Endothelial cell of umbilical vein (primary cell): Measurements from ENCODE around the gene MSL1. TPM values are rescaled to one million over a fixed set of nuclear protein-coding genes. Genes with fewer than 3 reads are reported as not detected.
A peak's percentile ranks its signal among the peaks of the same experiment; 100 is the strongest.

Source experiments
- BruUV-seq: library from RNA; stranded (reverse); fragments of 400-500 nt; replicated peaks from 2 replicates; lab custom pipeline; 2021; lab: Mats Ljungman, UMichigan
- CTCF ChIA-PET: fragments of 300-600, 350-600 bp; sonication (Branson Sonifier 250); formaldehyde crosslinking; loops from one replicate; lab custom pipeline; 2021; ENCODE audit warnings: antibody characterized with exemption, inconsistent platforms; lab: Charles Lee
- POLR2A ChIA-PET: fragments of 300-600, 350-600 bp; sonication (Branson Sonifier 250); formaldehyde crosslinking; loops from one replicate; lab custom pipeline; 2021; ENCODE audit warnings: antibody characterized with exemption, inconsistent platforms; lab: Charles Lee
- DNase-seq: peaks from one replicate; pipeline ENCODE4 v3.0.0-alpha.2; 2011; ENCODE audit warnings: low read depth, low spot score
- FAIRE-seq: peaks from 2 replicates; lab custom pipeline; 2011; peaks lifted over from hg19 to GRCh38; lab: Jason Lieb, UNC
- H2AFZ ChIP-seq: 2 replicates; pipeline ENCODE4 v1.6.0; 2012; ENCODE audit warnings: low read depth, low read length, control low read depth, inconsistent platforms
- H3K27ac ChIP-seq: 2 replicates; pipeline ENCODE4 v1.5.1; 2011; ENCODE audit warnings: low read depth, mild to moderate bottlenecking, control low read depth, low read length, moderate library complexity; ENCODE audit not compliant: insufficient read depth
- H3K27me3 ChIP-seq, 2 experiments: 2 replicates each; pipeline versions ENCODE4 v1.6.0 to v1.6.1; 2011; ENCODE audit warnings: low read length in 2 of 2, mixed read lengths in 1 of 2; ENCODE audit not compliant: control insufficient read depth in 2 of 2, insufficient read depth in 2 of 2
- H3K36me3 ChIP-seq, 2 experiments: 2 replicates in 1 of 2; 3 replicates in 1 of 2; pipeline ENCODE4 v1.5.1; 2011; ENCODE audit warnings: low read length in 2 of 2, mild to moderate bottlenecking in 1 of 2, moderate library complexity in 1 of 2; ENCODE audit not compliant: control insufficient read depth in 2 of 2, insufficient read depth in 2 of 2; ENCODE audit errors: extremely low read depth in 1 of 2
- H3K4me1 ChIP-seq: 3 replicates; pipeline ENCODE4 v1.5.1; 2011; ENCODE audit warnings: mild to moderate bottlenecking, low read length; ENCODE audit not compliant: control insufficient read depth, insufficient read depth; ENCODE audit errors: extremely low read depth
- H3K4me2 ChIP-seq: 2 replicates; pipeline ENCODE4 v1.6.1; 2011; ENCODE audit warnings: low read length, control low read depth, mixed read lengths; ENCODE audit not compliant: insufficient read depth
- H3K4me3 ChIP-seq, 3 experiments: fragments of 200-600 bp in 1 of 3; sonication (generic), shearing (Covaris generic) in 1 of 3; replicated peaks in 1 of 3; 2 replicates each; pipeline ENCODE4 v1.5.1; 2011 to 2016; ENCODE audit warnings: control low read depth in 3 of 3, low read length in 3 of 3, mild to moderate bottlenecking in 2 of 3, inconsistent platforms in 1 of 3, low read depth in 1 of 3, moderate library complexity in 1 of 3; ENCODE audit not compliant: insufficient read depth in 1 of 3
- H3K79me2 ChIP-seq: 2 replicates; pipeline ENCODE4 v1.6.0; 2012; ENCODE audit warnings: low read length, inconsistent platforms; ENCODE audit not compliant: control insufficient read depth, insufficient read depth
- H3K9ac ChIP-seq: replicated peaks from 2 replicates; pipeline ENCODE3; 2011; ENCODE audit warnings: low read length, control low read depth; ENCODE audit not compliant: insufficient read depth; ENCODE audit errors: extremely low read depth
- H3K9me1 ChIP-seq: replicated peaks from 3 replicates; pipeline ENCODE4 v1.6.0; 2011; ENCODE audit warnings: mild to moderate bottlenecking, low read length; ENCODE audit not compliant: control insufficient read depth, insufficient read depth; ENCODE audit errors: extremely low read depth
- H3K9me3 ChIP-seq: replicated peaks from 2 replicates; pipeline ENCODE4 v1.5.1; 2012; ENCODE audit warnings: low read length, inconsistent platforms; ENCODE audit not compliant: control insufficient read depth, insufficient read depth
- H4K20me1 ChIP-seq: replicated peaks from 2 replicates; pipeline ENCODE3; 2011; ENCODE audit warnings: mild to moderate bottlenecking, low read length; ENCODE audit not compliant: control insufficient read depth, insufficient read depth; ENCODE audit errors: extremely low read depth
- CTCF ChIP-seq, 2 donors: IDR thresholded peaks; 1 replicate in 1 of 2; 2 replicates in 1 of 2; pipeline ENCODE4 v1.5.1; 2011; ENCODE audit warnings: low read length in 2 of 2, mild to moderate bottlenecking in 2 of 2, moderate library complexity in 2 of 2, control low read depth in 1 of 2, inconsistent platforms in 1 of 2, low read depth in 1 of 2; ENCODE audit not compliant: insufficient read depth in 1 of 2; ENCODE audit errors: extremely low read depth in 1 of 2
- FOS ChIP-seq: IDR thresholded peaks from 2 replicates; pipeline ENCODE4 v1.6.1; 2011; ENCODE audit warnings: mild to moderate bottlenecking, low read length, moderate library complexity, borderline replicate concordance; ENCODE audit not compliant: insufficient read depth
- GATA2 ChIP-seq: IDR thresholded peaks from 2 replicates; pipeline ENCODE4 v1.7.0; 2011; ENCODE audit warnings: low read depth, mild to moderate bottlenecking, moderate library complexity, mixed read lengths, low read length; ENCODE audit not compliant: insufficient read length, insufficient read depth
- dilution Hi-C: fragments of 300-500 bp; cut with MboI; formaldehyde crosslinking; loops from one replicate; pipeline ENCODE4 v1.15.0; 2019; ENCODE audit warnings: low sequenced_read_pairs; ENCODE audit not compliant: extremely low pct_ligation_motif_present
- intact Hi-C: fragments of 100-400 bp; cut with micrococcal nuclease; formaldehyde crosslinking; loops from one replicate; pipeline ENCODE4 v1.10.0; 2022
- polyA plus RNA-seq, 4 experiments: library from polyadenylated mRNA; depleted of rRNA in 3 of 4; stranded (reverse) in 3 of 4; unstranded in 1 of 4; fragments of >200 nt; gene quantifications; 2 replicates each; pipeline versions ENCODE4 v1.2.1 to v1.2.3, GENCODE V29; 2011 to 2012; ENCODE audit warnings: missing spikeins in 1 of 4
- total RNA-seq: library from RNA; stranded (reverse); gene quantifications from 2 replicates; pipeline ENCODE4 v1.2.3, GENCODE V29; 2021

The MSL1 gene
- total and polyA plus RNA-seq, 2 donors (not counting 3 experiments of a cell fraction or from before 2014, with no cell fraction given), result 30.9 to 95.0 TPM

GRCh38 chr17:40168262-40168832 is 46.6 kb downstream of the MSL1 start:
- Histone ChIP-seq H3K4me1 (no peaks in the 10 kb centered on the region), H3K9me1 (no peaks in the 10 kb centered on the region), H2AFZ (no peak overlapping the region), H3K79me2 (peaks cover 4% of the 10 kb centered on the region), H3K27me3 (no peaks in the 10 kb centered on the region), H3K4me3 (no peak overlapping the region), H3K36me3 (peaks cover 28 to 39% of the 10 kb centered on the region in 2 experiments), H3K9me3 (no peaks in the 10 kb centered on the region), H3K4me2 (no peak overlapping the region), H3K27ac (peak overlapping the region; percentile 4), H3K9ac (no peak overlapping the region), H4K20me1 (no peaks in the 10 kb centered on the region)
- FAIRE-seq (peak; percentile 94), DNase-seq (peak; percentile 65)
- ChIA-PET CTCF (interaction anchor here (0.6 to 2.2 kb wide), 41 partner anchors 9 to 296 kb away, joined by 3 to 82 read pairs (median 4); partner anchors contain the start of genes CASC3, CSF3, MED24 and NR1D1), POLR2A (interaction anchor here (1.2 kb wide), 1 partner anchor 55 kb away, joined by 13 read pairs; no protein-coding TSS in a partner anchor)
- dilution Hi-C loops (no loop called here), intact Hi-C loops (loop anchor here (1.0 kb wide), 4 partner anchors 55 to 155 kb away; no protein-coding TSS in a partner anchor)
- TF ChIP-seq CTCF (IDR thresholded peaks at IDR 0.05; ENCODE audit: extremely low read depth in 1 of 2, insufficient read depth in 1 of 2, low read depth in 1 of 2, low read length in 2 of 2) (peak; percentile 53 to 65), GATA2 (no peak)
- BruUV-seq, result no TSS peak

- dilution Hi-C loops, result no loop called here
Measured at GRCh38 chr17:40170325-40170724, 48.6 kb downstream of the MSL1 start.

More at GRCh38 chr17:40170325-40170724, 48.6 kb downstream of the MSL1 start:
- BruUV-seq, result no TSS peak
- DNase-seq (no peak), FAIRE-seq (no peak)
- Histone ChIP-seq H3K27ac (no peak overlapping the region), H4K20me1 (no peaks in the 10 kb centered on the region), H3K27me3 (no peaks in the 10 kb centered on the region), H3K4me3 (no peak overlapping the region), H3K4me2 (no peak overlapping the region), H3K9me1 (no peaks in the 10 kb centered on the region), H3K36me3 (peaks cover 23 to 32% of the 10 kb centered on the region in 2 experiments), H3K79me2 (no peaks in the 10 kb centered on the region), H3K9me3 (no peaks in the 10 kb centered on the region), H2AFZ (no peak overlapping the region), H3K4me1 (no peaks in the 10 kb centered on the region), H3K9ac (no peak overlapping the region)
- CTCF ChIA-PET, result interaction anchor here (1.2 kb wide), 1 partner anchor 30 kb away, joined by 5 read pairs; the partner anchor contains the start of gene CASC3
- POLR2A ChIA-PET, result interaction anchor here (0.6 kb wide), 1 partner anchor 124 kb away, joined by 3 read pairs; no protein-coding TSS in a partner anchor
- TF ChIP-seq GATA2 (no peak), FOS (no peak)
- intact Hi-C loops, result no loop called here
